A549 (cell line): ENCODE results near the gene NTN4. TPM values are rescaled to one million over a fixed set of nuclear protein-coding genes. Genes with fewer than 3 reads are reported as not detected.

Experiments used
- ATAC-seq, 2 experiments: fragments of 200-7000 bp in 1 of 2; fragments of >200 bp in 1 of 2; cut with Nextera tagmentation in 1 of 2; cut with Tn5 transposase in 1 of 2; 3 replicates each; pipeline versions ENCODE4 v1.8.0 to v1.9.1; 2018 to 2020; ENCODE audit warnings: mild to moderate bottlenecking in 1 of 2, moderate library complexity in 1 of 2
- CTCF ChIA-PET: fragments of 300-600 bp; sonication (Branson Sonifier 250); formaldehyde crosslinking; extraction: SDS; loops from one replicate; lab custom pipeline; 2021; ENCODE audit warnings: antibody characterized with exemption, inconsistent platforms; lab: Yijun Ruan, JAX
- POLR2A ChIA-PET: fragments of 350-600 bp; formaldehyde crosslinking; extraction: SDS; loops from one replicate; lab custom pipeline; 2021; ENCODE audit warnings: antibody characterized with exemption, inconsistent platforms; lab: Yijun Ruan, JAX
- DNase-seq, 2 experiments: peaks; one replicate each; pipeline versions ENCODE4 v3.0.0 to v3.0.0-alpha.2; 2011 to 2016; ENCODE audit warnings: low read depth in 1 of 2, low spot score in 1 of 2
- FAIRE-seq: peaks from 2 replicates; lab custom pipeline; 2011; peaks lifted over from hg19 to GRCh38; lab: Jason Lieb, UNC
- H3K27ac ChIP-seq, 2 experiments: fragments of >200 bp; sonication (Bioruptor Twin); formaldehyde crosslinking; 3 replicates each; pipeline ENCODE4 v1.5.1; 2016 to 2017
- H3K4me1 ChIP-seq: fragments of >200 bp; sonication (Bioruptor Twin); formaldehyde crosslinking; 3 replicates; pipeline ENCODE4 v1.6.1; 2016
- H3K4me2 ChIP-seq: fragments of >200 bp; sonication (Bioruptor Twin); formaldehyde crosslinking; 3 replicates; pipeline ENCODE4 v1.6.1; 2016
- H3K4me3 ChIP-seq: fragments of >200 bp; sonication (Bioruptor Twin); formaldehyde crosslinking; 3 replicates; pipeline ENCODE4 v1.5.1; 2016
- H3K9me3 ChIP-seq: fragments of >200 bp; sonication (Bioruptor Twin); formaldehyde crosslinking; 3 replicates; pipeline ENCODE4 v1.6.1; 2016
- ATOH8 ChIP-seq: fragments of 250-450 bp; sonication (Bioruptor Pico); IDR thresholded peaks from 2 replicates; pipeline ENCODE4 v1.5.0; 2020; ENCODE audit warnings: low read depth, mild to moderate bottlenecking, moderate library complexity
- CBX2 ChIP-seq: fragments of 200-600 bp; sonication (generic); IDR thresholded peaks from 2 replicates; pipeline ENCODE4 v1.6.1; 2016; ENCODE audit warnings: low read depth, mild to moderate bottlenecking, borderline replicate concordance
- CTCF ChIP-seq: fragments of >200 bp; sonication (Bioruptor Twin); formaldehyde crosslinking; IDR thresholded peaks from 3 replicates; pipeline ENCODE4 v1.5.1; 2016
- EHMT2 ChIP-seq: fragments of 200-600 bp; sonication (generic); IDR thresholded peaks from 2 replicates; pipeline ENCODE4 v1.6.1; 2016; ENCODE audit warnings: antibody characterized with exemption, low read depth, mild to moderate bottlenecking, moderate library complexity
- ELK1 ChIP-seq: fragments of 150-350 bp; IDR thresholded peaks from 2 replicates; pipeline ENCODE4 v1.6.1; 2014; ENCODE audit warnings: low read depth, mild to moderate bottlenecking, low read length
- FOSB ChIP-seq: fragments of 250-450 bp; sonication (Bioruptor Pico); IDR thresholded peaks from 2 replicates; pipeline ENCODE4 v1.5.0; 2020; ENCODE audit warnings: mild to moderate bottlenecking, moderate library complexity
- FOSL2 ChIP-seq, 2 experiments: fragments of 450-650 bp in 1 of 2; fragments of >200 bp in 1 of 2; sonication (Bioruptor Twin) in 1 of 2; formaldehyde crosslinking; IDR thresholded peaks; 2 replicates each; pipeline versions ENCODE4 v1.5.0 to v1.6.1; 2016 to 2020; ENCODE audit warnings: mild to moderate bottlenecking in 1 of 2, moderate library complexity in 1 of 2
- GATA3 ChIP-seq: IDR thresholded peaks from 2 replicates; pipeline ENCODE4 v1.6.1; 2012; ENCODE audit warnings: borderline replicate concordance
- HDAC2 ChIP-seq: fragments of 200-600 bp; sonication (generic); IDR thresholded peaks from 2 replicates; pipeline ENCODE4 v1.6.1; 2016
- MAX ChIP-seq: IDR thresholded peaks from 2 replicates; pipeline ENCODE4 v1.6.1; 2012
- MYC ChIP-seq: IDR thresholded peaks from 2 replicates; pipeline ENCODE4 v1.6.1; 2012; ENCODE audit warnings: mild to moderate bottlenecking, inconsistent platforms, low read length, improper control_type of control experiment, borderline replicate concordance
- NFE2L2 ChIP-seq: fragments of 150-350 bp; conservative IDR thresholded peaks from 2 replicates; pipeline ENCODE4 v1.6.1; 2014; ENCODE audit warnings: low read length
- NPAS2 ChIP-seq: fragments of 250-450 bp; sonication (Bioruptor Pico); IDR thresholded peaks from 2 replicates; pipeline ENCODE4 v1.8.0; 2022; ENCODE audit warnings: mild to moderate bottlenecking, moderate library complexity, borderline replicate concordance
- NR3C1 ChIP-seq: fragments of >200 bp; sonication (Bioruptor Twin); formaldehyde crosslinking; IDR thresholded peaks from 3 replicates; pipeline ENCODE4 v1.6.1; 2017
- PBX3 ChIP-seq: IDR thresholded peaks from 2 replicates; pipeline ENCODE4 v1.6.1; 2012
- PHF8 ChIP-seq: fragments of 200-600 bp; sonication (generic); IDR thresholded peaks from 2 replicates; pipeline ENCODE4 v1.6.1; 2016; ENCODE audit warnings: low read depth, mild to moderate bottlenecking, antibody characterized with exemption, moderate library complexity, borderline replicate concordance
- POLR2A ChIP-seq: IDR thresholded peaks from 2 replicates; pipeline ENCODE4 v1.6.1; 2012; ENCODE audit warnings: mild to moderate bottlenecking, low read length
- RARB ChIP-seq: fragments of 250-450 bp; sonication (Bioruptor Pico); IDR thresholded peaks from 2 replicates; pipeline ENCODE4 v1.8.0; 2021; ENCODE audit warnings: mild to moderate bottlenecking, moderate library complexity
- SMC3 ChIP-seq: fragments of >200 bp; sonication (Bioruptor Twin); formaldehyde crosslinking; IDR thresholded peaks from 3 replicates; pipeline ENCODE4 v1.6.1; 2018; ENCODE audit warnings: inconsistent platforms
- SREBF2 ChIP-seq: fragments of 450-650 bp; IDR thresholded peaks from 2 replicates; pipeline ENCODE4 v1.6.1; 2014; ENCODE audit warnings: mild to moderate bottlenecking, moderate library complexity
- ZC3H11A ChIP-seq: fragments of 450-650 bp; IDR thresholded peaks from 2 replicates; pipeline ENCODE4 v1.6.1; 2014; ENCODE audit warnings: antibody characterized with exemption, mild to moderate bottlenecking
- ZFP36 ChIP-seq: fragments of 450-650 bp; IDR thresholded peaks from 2 replicates; pipeline ENCODE4 v1.6.1; 2014; ENCODE audit warnings: borderline replicate concordance; ENCODE audit not compliant: partially characterized antibody
- ZNF302 ChIP-seq: fragments of 250-450 bp; sonication (Bioruptor Pico); IDR thresholded peaks from 2 replicates; pipeline ENCODE4 v1.9.0; 2021; ENCODE audit warnings: inconsistent platforms, mild to moderate bottlenecking, moderate library complexity
- ZSCAN20 ChIP-seq: fragments of 250-450 bp; sonication (Bioruptor Pico); IDR thresholded peaks from 2 replicates; pipeline ENCODE4 v1.8.0; 2022; ENCODE audit warnings: mild to moderate bottlenecking, moderate library complexity
- WGBS: methylation state at CpG from one replicate; pipeline ENCODE4 v1.1.6; 2017; ENCODE audit errors: missing lambda C conversion rate; 5-methylcytosine and 5-hydroxymethylcytosine counted together
- polyA plus RNA-seq, 4 experiments: library from polyadenylated mRNA; depleted of rRNA in 3 of 4; stranded (reverse); fragments of >200 nt; fragmentation: RNase III in 1 of 4; extraction: RNeasy Plus Mini Kit Qiagen cat#74134 plus additional on column Dnase treatment in 1 of 4; gene quantifications; 2 replicates in 3 of 4; 3 replicates in 1 of 4; pipeline ENCODE4 v1.2.3, GENCODE V29; 2011 to 2017

The NTN4 gene
- polyA plus RNA-seq, 2 of the 4 experiments (the other 2 are of a cell fraction) = 37.3 to 132 TPM

GRCh38 chr12:95672166-95672565, 118.4 kb downstream of the NTN4 start:
- no peak overlapping the region for H3K4me3 ChIP-seq
- POLR2A ChIA-PET = interaction anchor here (0.5 kb wide), 1 partner anchor 123 kb away, joined by 4 read pairs; no protein-coding TSS in a partner anchor
- no peak overlapping the region for H3K4me2 ChIP-seq
- TF ChIP-seq NPAS2 (CRISPR knock-in tag) (no peak), FOSL2 (IDR thresholded peaks at IDR 0.05) (no peak), FOSL2 (CRISPR knock-in tag; IDR thresholded peaks at IDR 0.05) (no peak), ELK1 (no peak), NFE2L2 (no peak), RARB (CRISPR knock-in tag) (no peak), SREBF2 (no peak), SMC3 (no peak), ZSCAN20 (CRISPR knock-in tag) (no peak)
- TF ChIP-seq, all 56 proteins: peak for 0
- DNase-seq (no peak), ATAC-seq (no peak; a peak in 1 of 6 replicates), FAIRE-seq (no peak)
- H3K4me1 ChIP-seq = peaks cover 20% of the 10 kb centered on the region
- CTCF ChIA-PET = interaction anchor here (1.3 kb wide), 1 partner anchor 48 kb away, joined by 4 read pairs; no protein-coding TSS in a partner anchor
- H3K9me3 ChIP-seq = no peaks in the 10 kb centered on the region
- WGBS = 93% methylated on average over 19 of the region's 21 CpGs
- no peak overlapping the region for H3K27ac ChIP-seq

- H3K4me3 ChIP-seq = no peak overlapping the region
- no peaks in the 10 kb centered on the region for H3K9me3 ChIP-seq
- no peak overlapping the region for H3K27ac ChIP-seq
- TF ChIP-seq NFE2L2 (no peak), EHMT2 (no peak), ZFP36 (no peak), MAX (no peak), CBX2 (no peak), PBX3 (no peak)
- ChIA-PET POLR2A (interaction anchor here (0.6 kb wide), 1 partner anchor 22 kb away, joined by 4 read pairs; no protein-coding TSS in a partner anchor), CTCF (no interaction called here)
- FAIRE-seq (no peak), ATAC-seq (no peak), DNase-seq (no peak)
- no peak overlapping the region for H3K4me2 ChIP-seq
- peaks cover 20% of the 10 kb centered on the region for H3K4me1 ChIP-seq
- 94% methylated on average over 6 of the region's 6 CpGs for WGBS
These were observed 119.3 kb downstream of the NTN4 start for GRCh38 chr12:95671265-95671664.

- Histone ChIP-seq H3K4me2 (no peak overlapping the region), H3K27ac (no peak overlapping the region; a peak in 1 of 6 replicates), H3K9me3 (no peaks in the 10 kb centered on the region), H3K4me1 (peaks cover 15% of the 10 kb centered on the region), H3K4me3 (no peak overlapping the region)
- ChIA-PET CTCF (interaction anchor here (1.8 kb wide), 1 partner anchor 89 kb away, joined by 6 read pairs; no protein-coding TSS in a partner anchor), POLR2A (no interaction called here)
- WGBS = 93% methylated on average over 2 of the region's 2 CpGs
- DNase-seq (no peak), ATAC-seq (no peak), FAIRE-seq (no peak)
- no peak for TF ChIP-seq RARB (CRISPR knock-in tag)
- no peak for TF ChIP-seq FOSB (CRISPR knock-in tag)
- TF ChIP-seq MYC = no peak
- TF ChIP-seq NR3C1 = no peak
- no peak for TF ChIP-seq HDAC2
- TF ChIP-seq, all 56 proteins: peak for 0
These were observed 127.0 kb downstream of the NTN4 start for GRCh38 chr12:95663525-95663924.

- Histone ChIP-seq H3K4me3 (no peak overlapping the region), H3K4me1 (peaks cover 10% of the 10 kb centered on the region), H3K27ac (no peak overlapping the region), H3K4me2 (no peak overlapping the region), H3K9me3 (no peaks in the 10 kb centered on the region)
- no peak for DNase-seq
- no peak for ATAC-seq
- WGBS = 94% methylated on average over 1 of the region's 1 CpG
- CTCF ChIA-PET = interaction anchor here (2.0 kb wide), 1 partner anchor 79 kb away, joined by 6 read pairs; no protein-coding TSS in a partner anchor
- peak; percentile 32 for FAIRE-seq
- POLR2A ChIA-PET = no interaction called here
- TF ChIP-seq PHF8 (no peak), ZNF302 (CRISPR knock-in tag) (no peak), FOSB (CRISPR knock-in tag) (no peak), CTCF (no peak), ELK1 (no peak), NPAS2 (CRISPR knock-in tag) (no peak), GATA3 (no peak), ZC3H11A (no peak), ATOH8 (CRISPR knock-in tag) (no peak), POLR2A (no peak)
These were observed 129.2 kb downstream of the NTN4 start for GRCh38 chr12:95661360-95661759.
